ENCODE measurements around the gene ELOVL1.
"Not testable (repeated sequence)": the region's sequence is repeated elsewhere in the genome, so short reads cannot be mapped to it uniquely, and the experiment has no call there.

The ELOVL1 gene

GRCh38 chr1:43367904-43368645, at the start of gene ELOVL1:
ELOVL1 (minus strand) TSS chr1:43368011; CDS start chr1:43365609, 2,402 bp downstream.
- peak; percentile 24 for TF ChIP-seq CTCF (IDR thresholded peaks at IDR 0.05; ENCODE audit: control extremely low read depth, extremely low read depth, low read depth, missing control alignments)
- CTCF ChIA-PET, result interaction anchor here (0.9 to 2.7 kb wide), 8 partner anchors 8 to 141 kb away, joined by 3 to 11 read pairs (median 4); partner anchors contain the start of gene CDC20
- peak; percentile 97 for DNase-seq (ENCODE audit: extremely low spot score)
- POLR2A ChIA-PET, result interaction anchor here (0.5 to 2.0 kb wide), 9 partner anchors 9 to 1536 kb away, joined by 3 to 13 read pairs (median 3); partner anchors contain the start of genes CDC20, HYI and KDM4A

- POLR2A ChIA-PET, result no interaction called here
- no peak for TF ChIP-seq CTCF (IDR thresholded peaks at IDR 0.05; ENCODE audit: control extremely low read depth, extremely low read depth, low read depth, missing control alignments)
- CTCF ChIA-PET, result interaction anchor here (1.4 to 2.0 kb wide), 3 partner anchors 9 to 188 kb away, joined by 6 to 41 read pairs (median 11); no protein-coding TSS in a partner anchor
- DNase-seq (ENCODE audit: extremely low spot score), result no peak
Observed at GRCh38 chr1:43415901-43416300, 48.1 kb upstream of the ELOVL1 start.

GRCh38 chr1:43414634-43415223, 46.9 kb upstream of the ELOVL1 start:
- peak; percentile 40 for DNase-seq (ENCODE audit: extremely low spot score)
- CTCF ChIA-PET, result interaction anchor here (0.8 to 2.0 kb wide), 20 partner anchors 8 to 191 kb away, joined by 3 to 41 read pairs (median 4); no protein-coding TSS in a partner anchor
- TF ChIP-seq CTCF (IDR thresholded peaks at IDR 0.05; ENCODE audit: control extremely low read depth, extremely low read depth, low read depth, missing control alignments), result peak; percentile 37
- POLR2A ChIA-PET, result no interaction called here

- CTCF ChIA-PET, result interaction anchor here (1.3 to 1.8 kb wide), 2 partner anchors 186 to 635 kb away, joined by 3 to 4 read pairs; no protein-coding TSS in a partner anchor
- DNase-seq (ENCODE audit: extremely low spot score); POLR2A ChIA-PET: not testable (repeated sequence)
Observed at GRCh38 chr1:43413426-43413825, 45.6 kb upstream of the ELOVL1 start.

- CTCF ChIA-PET, result interaction anchor here (0.7 kb wide), 1 partner anchor 11 kb away, joined by 3 read pairs; no protein-coding TSS in a partner anchor
- POLR2A ChIA-PET, result no interaction called here
Observed at GRCh38 chr1:43410571-43410970, 42.8 kb upstream of the ELOVL1 start.

GRCh38 chr1:43405876-43406234, 38.0 kb upstream of the ELOVL1 start:
- CTCF ChIA-PET, result interaction anchor here (1.2 kb wide), 2 partner anchors 9 to 20 kb away, joined by 3 to 6 read pairs; no protein-coding TSS in a partner anchor
- DNase-seq (ENCODE audit: extremely low spot score), result no peak
- no peak for TF ChIP-seq CTCF (IDR thresholded peaks at IDR 0.05; ENCODE audit: control extremely low read depth, extremely low read depth, low read depth, missing control alignments)
- POLR2A ChIA-PET, result no interaction called here

More at GRCh38 chr1:43410571-43410970, 42.8 kb upstream of the ELOVL1 start:
- TF ChIP-seq CTCF (IDR thresholded peaks at IDR 0.05; ENCODE audit: control extremely low read depth, extremely low read depth, low read depth, missing control alignments), result no peak
- DNase-seq (ENCODE audit: extremely low spot score), result no peak
